Testis (tissue), 3 donors: ENCODE data around the gene CARD9. TPM values are rescaled to one million over a fixed set of nuclear protein-coding genes. Genes with fewer than 3 reads are reported as not detected.

ENCODE experiments used
- DNase-seq: peaks from one replicate; pipeline ENCODE4 v3.0.0-alpha.2; 2019
- H3K27ac ChIP-seq, 2 donors: fragments of 200-600 bp; sonication (generic); one replicate each; pipeline ENCODE4 v1.5.1; 2019
- H3K27me3 ChIP-seq: fragments of 200-600 bp; sonication (generic); one replicate; pipeline ENCODE4 v1.5.1; 2019
- H3K36me3 ChIP-seq: fragments of 200-600 bp; sonication (generic); one replicate; pipeline ENCODE4 v1.5.1; 2017; ENCODE audit warnings: low read depth; ENCODE audit errors: missing control alignments
- H3K4me1 ChIP-seq: fragments of 200-600 bp; sonication (generic); one replicate; pipeline ENCODE4 v1.5.1; 2019
- H3K4me3 ChIP-seq, 2 donors: fragments of 200-600 bp; sonication (generic); one replicate each; pipeline ENCODE4 v1.5.1; 2017 to 2019
- H3K9me3 ChIP-seq: fragments of 200-600 bp; sonication (generic); one replicate; pipeline ENCODE4 v1.5.1; 2017
- POLR2A ChIP-seq: fragments of 450-650 bp; IDR thresholded peaks from one replicate; pipeline ENCODE4 v1.6.1; 2017; ENCODE audit warnings: antibody characterized with exemption, mild to moderate bottlenecking, moderate library complexity
- WGBS, 2 donors: methylation state at CpG; one replicate each; pipeline ENCODE4 v1.1.5; 2018; 5-methylcytosine and 5-hydroxymethylcytosine counted together
- intact Hi-C: fragments of 100-400 bp; cut with DNase I; formaldehyde crosslinking; loops from one replicate; pipeline ENCODE4 v1.15.1; 2023; ENCODE audit warnings: low total_unique reads
- polyA plus RNA-seq: library from polyadenylated mRNA; stranded (reverse); fragments of 350-450 nt; fragmentation: Illumina TruSeq; extraction: RNeasy Lipid Tissue Mini Kit (QIAGEN cat#74804); gene quantifications from one replicate; pipeline ENCODE4 v1.2.3, GENCODE V29; 2014; ENCODE audit warnings: low read depth, low replicate concordance; ENCODE audit not compliant: insufficient read depth
- total RNA-seq, 2 donors: library from RNA; depleted of rRNA; stranded (reverse); fragments of >200 nt; gene quantifications; one replicate each; pipeline ENCODE4 v1.2.3, GENCODE V29; 2016
- TF ChIP-seq, protein P1 (sequence below), 3 experiments: fragments of 450-650 bp in 2 of 3; fragments of 200-600 bp in 1 of 3; sonication (generic) in 1 of 3; IDR thresholded peaks; one replicate each; pipeline ENCODE4 v1.5.1; 2016 to 2019; ENCODE audit warnings: antibody characterized with exemption in 3 of 3, mild to moderate bottlenecking in 2 of 3, moderate library complexity in 1 of 3

The CARD9 gene
- total and polyA plus RNA-seq, 3 donors from 2014 or later = 1.8 to 3.7 (median 3.5) TPM

DNA sequence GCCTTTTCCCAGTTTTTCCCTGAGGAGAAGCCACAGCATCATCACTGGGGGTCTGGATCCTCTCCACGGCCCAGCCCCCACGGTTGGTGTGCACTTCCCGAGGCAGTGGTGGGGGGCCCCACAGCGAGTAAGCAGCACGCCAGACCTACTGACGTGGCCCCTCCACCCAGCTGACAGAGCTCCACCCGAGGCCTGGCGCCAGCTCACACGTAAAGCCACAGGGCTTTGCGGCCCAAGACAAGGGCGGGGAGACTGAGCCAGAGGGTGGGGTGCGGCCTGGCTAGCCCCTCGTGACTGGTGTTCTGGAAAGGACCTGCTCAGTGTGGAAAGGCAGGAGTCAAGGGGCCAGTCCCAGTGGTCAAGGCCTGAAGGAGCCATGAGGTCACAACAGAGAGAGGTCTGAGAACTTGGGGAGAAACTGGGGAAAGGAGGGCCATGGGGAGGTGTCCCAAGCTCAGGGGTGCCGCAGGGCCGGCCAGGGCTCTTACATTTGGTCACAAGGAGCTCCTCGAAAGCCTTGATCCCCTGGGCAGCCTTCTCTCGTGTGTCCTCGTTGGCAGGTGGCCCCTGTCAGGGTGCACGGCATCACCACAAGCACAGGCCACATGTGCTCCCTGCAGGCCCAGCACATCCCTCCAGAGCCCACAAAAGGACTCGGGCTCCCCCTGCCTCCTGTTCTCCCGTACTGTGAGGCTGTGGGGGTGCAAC lies 21.0 kb upstream of the CARD9 start:
- Histone ChIP-seq H3K4me1 (peaks cover 8% of the 10 kb centered on the region), H3K4me3 (no peak overlapping the region), H3K27me3 (no peaks in the 10 kb centered on the region), H3K36me3 (no peaks in the 10 kb centered on the region), H3K9me3 (no peaks in the 10 kb centered on the region), H3K27ac (no peak overlapping the region)
- 92 to 93% methylated on average over 14 to 21 of the region's 21 CpGs for WGBS, 2 donors
- no peak for DNase-seq
- intact Hi-C loops = no loop called here
- no peak for TF ChIP-seq POLR2A
- TF ChIP-seq, protein P1, sequence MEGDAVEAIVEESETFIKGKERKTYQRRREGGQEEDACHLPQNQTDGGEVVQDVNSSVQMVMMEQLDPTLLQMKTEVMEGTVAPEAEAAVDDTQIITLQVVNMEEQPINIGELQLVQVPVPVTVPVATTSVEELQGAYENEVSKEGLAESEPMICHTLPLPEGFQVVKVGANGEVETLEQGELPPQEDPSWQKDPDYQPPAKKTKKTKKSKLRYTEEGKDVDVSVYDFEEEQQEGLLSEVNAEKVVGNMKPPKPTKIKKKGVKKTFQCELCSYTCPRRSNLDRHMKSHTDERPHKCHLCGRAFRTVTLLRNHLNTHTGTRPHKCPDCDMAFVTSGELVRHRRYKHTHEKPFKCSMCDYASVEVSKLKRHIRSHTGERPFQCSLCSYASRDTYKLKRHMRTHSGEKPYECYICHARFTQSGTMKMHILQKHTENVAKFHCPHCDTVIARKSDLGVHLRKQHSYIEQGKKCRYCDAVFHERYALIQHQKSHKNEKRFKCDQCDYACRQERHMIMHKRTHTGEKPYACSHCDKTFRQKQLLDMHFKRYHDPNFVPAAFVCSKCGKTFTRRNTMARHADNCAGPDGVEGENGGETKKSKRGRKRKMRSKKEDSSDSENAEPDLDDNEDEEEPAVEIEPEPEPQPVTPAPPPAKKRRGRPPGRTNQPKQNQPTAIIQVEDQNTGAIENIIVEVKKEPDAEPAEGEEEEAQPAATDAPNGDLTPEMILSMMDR (IDR thresholded peaks at IDR 0.05) = no peak

DNA sequence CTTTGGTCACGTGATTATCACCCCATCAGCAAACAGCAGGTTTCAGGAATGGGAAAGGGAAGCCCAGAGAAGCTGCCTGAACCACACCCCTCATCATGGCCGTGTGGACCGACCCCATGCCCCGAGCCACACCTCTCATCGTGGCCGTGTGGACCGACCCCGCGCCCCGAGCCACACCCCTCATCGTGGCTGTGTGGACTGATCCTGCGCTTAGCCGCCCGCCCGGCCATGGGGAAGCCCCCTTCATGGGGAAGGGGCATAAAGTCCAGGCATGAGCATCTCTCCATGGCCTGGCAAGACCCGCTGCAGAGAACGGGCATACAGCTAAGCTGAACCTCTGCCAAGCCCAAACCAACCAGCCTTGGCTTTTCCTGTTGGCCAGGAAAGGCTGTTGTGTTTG lies 20.1 kb upstream of the CARD9 start:
- no peak for TF ChIP-seq POLR2A
- TF ChIP-seq, protein P1 (IDR thresholded peaks at IDR 0.05) = no peak
- Histone ChIP-seq H3K9me3 (no peaks in the 10 kb centered on the region), H3K36me3 (no peaks in the 10 kb centered on the region), H3K27me3 (no peaks in the 10 kb centered on the region), H3K4me1 (peaks cover under 1% of the 10 kb centered on the region), H3K27ac (no peak overlapping the region), H3K4me3 (no peak overlapping the region)
- WGBS, 2 donors = 90% methylated on average over 14 to 17 of the region's 17 CpGs
- DNase-seq = no peak
- intact Hi-C loops = no loop called here

DNA sequence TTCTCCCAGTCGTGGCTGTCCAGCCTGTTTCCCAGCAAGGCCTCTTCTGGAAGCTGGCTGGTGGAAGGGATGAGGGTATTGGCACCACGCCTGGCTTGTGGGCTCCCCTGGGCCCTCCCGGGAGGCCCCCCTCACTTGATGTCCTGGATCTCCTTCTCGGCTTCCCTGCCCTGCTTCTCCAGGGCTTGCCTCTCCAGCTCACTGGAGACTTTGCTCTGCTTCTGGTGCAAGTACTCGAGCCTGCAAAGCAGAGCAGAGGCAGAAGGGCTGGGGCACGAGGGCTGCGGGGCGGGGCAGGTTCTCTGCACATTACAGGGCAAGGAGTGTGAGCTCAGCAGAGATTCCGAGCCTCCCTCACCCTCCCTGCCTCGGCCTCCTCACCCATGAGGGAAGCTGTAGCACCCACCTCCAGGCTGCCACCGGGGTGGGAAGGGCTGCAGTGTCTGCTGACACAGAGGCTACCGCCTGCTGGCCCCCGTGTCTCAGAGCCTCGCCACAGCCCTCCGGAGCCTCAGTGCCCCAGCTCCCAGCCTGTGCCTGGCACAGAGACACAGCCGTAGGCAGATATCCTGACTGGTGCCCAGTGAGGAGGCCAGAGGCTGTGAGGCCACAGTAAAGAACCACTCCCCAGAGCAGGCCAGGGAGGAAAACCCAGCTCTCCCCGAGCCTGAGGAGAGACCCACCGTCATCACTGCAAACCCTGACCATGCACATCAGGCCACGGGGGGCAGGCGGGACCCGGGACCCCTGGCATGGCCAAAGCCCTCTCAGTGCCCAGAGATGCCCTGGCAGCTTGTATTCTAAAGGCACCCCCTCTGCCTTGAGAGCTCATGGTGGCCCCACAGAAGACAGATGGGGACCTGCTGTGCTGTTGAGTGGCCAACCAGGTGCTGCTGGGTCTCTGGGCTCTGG lies 19.3 kb upstream of the CARD9 start:
- no peak for TF ChIP-seq POLR2A
- TF ChIP-seq, protein P1 (IDR thresholded peaks at IDR 0.05) = no peak
- no peaks in the 10 kb centered on the region for H3K36me3 ChIP-seq
- no peaks in the 10 kb centered on the region for H3K27me3 ChIP-seq
- H3K27ac ChIP-seq = no peak overlapping the region
- no peaks in the 10 kb centered on the region for H3K4me1 ChIP-seq
- intact Hi-C loops = no loop called here
- H3K9me3 ChIP-seq = no peaks in the 10 kb centered on the region
- H3K4me3 ChIP-seq = no peak overlapping the region
- 80 to 86% methylated on average over 10 to 20 of the region's 21 CpGs for WGBS, 2 donors
- DNase-seq = no peak

DNA sequence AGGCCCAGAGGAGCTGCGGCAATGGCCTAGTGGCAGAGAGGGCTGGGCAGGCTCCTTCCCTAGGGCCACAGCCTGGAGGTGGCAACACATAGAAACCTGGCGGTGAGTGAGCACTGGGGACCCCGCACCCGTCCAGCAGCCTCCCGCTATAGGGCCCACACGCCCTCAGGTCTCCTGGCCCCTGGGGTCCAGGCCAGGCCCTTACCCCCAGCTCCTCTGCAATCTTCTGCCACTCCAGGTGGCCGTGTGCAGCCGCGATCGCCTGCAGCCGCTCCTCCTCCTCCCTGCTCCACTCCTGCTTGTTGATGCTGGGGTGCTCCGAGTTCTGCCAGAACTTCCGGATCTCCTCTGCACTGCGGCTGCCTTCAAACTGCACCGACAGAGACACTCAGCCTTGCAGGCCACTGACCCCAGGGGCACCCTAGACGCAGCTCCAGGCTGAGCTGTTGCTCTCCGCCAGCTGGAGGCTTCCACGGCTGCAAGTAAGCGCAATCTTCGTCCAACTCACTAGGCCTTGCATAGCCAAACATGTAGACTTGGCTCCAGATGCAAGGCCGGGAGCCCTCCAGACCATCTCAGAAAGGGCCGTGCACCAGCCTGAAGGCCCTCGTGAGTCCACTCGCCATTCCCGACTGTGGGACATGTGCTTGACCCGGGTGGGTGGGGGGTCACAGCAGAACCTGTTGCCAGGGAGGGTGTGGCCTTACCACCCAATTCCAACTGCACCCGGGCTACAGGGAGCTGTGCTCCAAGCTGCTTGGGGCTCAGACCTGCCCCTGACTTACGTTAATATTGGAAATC lies 18.5 kb upstream of the CARD9 start:
- H3K27me3 ChIP-seq = no peaks in the 10 kb centered on the region
- no peak for TF ChIP-seq POLR2A
- TF ChIP-seq, protein P1 (IDR thresholded peaks at IDR 0.05) = no peak
- peak; percentile 32 for DNase-seq
- no peaks in the 10 kb centered on the region for H3K36me3 ChIP-seq
- whole genome bisulfite sequencing, 2 donors = 81 to 83% methylated on average over 13 to 28 of the region's 28 CpGs
- H3K27ac ChIP-seq = no peak overlapping the region
- intact Hi-C loops = no loop called here
- H3K9me3 ChIP-seq = no peaks in the 10 kb centered on the region
- no peak overlapping the region for H3K4me3 ChIP-seq
- H3K4me1 ChIP-seq = no peaks in the 10 kb centered on the region
